HL-60 (cell line): ENCODE data around the gene ADAM23.

Experiments used
- DNase-seq, 2 experiments: peaks; one replicate each; pipeline ENCODE4 v3.0.0-alpha.2; 2010 to 2020; ENCODE audit warnings: low read depth in 1 of 2, low spot score in 1 of 2
- H3K27ac ChIP-seq: fragments of 250-450 bp; sonication (Bioruptor Pico); replicated peaks from 2 replicates; pipeline ENCODE4 v1.5.1; 2020; ENCODE audit warnings: mild to moderate bottlenecking, moderate library complexity
- H3K27me3 ChIP-seq: fragments of 250-450 bp; sonication (Bioruptor Pico); 2 replicates; pipeline ENCODE4 v1.5.1; 2021; ENCODE audit warnings: mild to moderate bottlenecking, moderate library complexity; ENCODE audit not compliant: insufficient read depth, poor library complexity, severe bottlenecking
- H3K4me3 ChIP-seq: replicated peaks from 2 replicates; pipeline ENCODE4 v1.5.1; 2011; ENCODE audit warnings: mild to moderate bottlenecking, control low read depth, low read length; ENCODE audit not compliant: insufficient read depth
- GABPA ChIP-seq: IDR thresholded peaks from 2 replicates; pipeline ENCODE4 v1.6.1; 2012; ENCODE audit warnings: low read depth
- POLR2AphosphoS5 ChIP-seq: IDR thresholded peaks from 2 replicates; pipeline ENCODE4 v1.6.1; 2012; ENCODE audit warnings: low read depth
- SPI1 ChIP-seq: IDR thresholded peaks from 2 replicates; pipeline ENCODE4 v1.6.1; 2012; ENCODE audit warnings: low read depth, mild to moderate bottlenecking, borderline replicate concordance
- TF ChIP-seq, protein P1 (sequence below): IDR thresholded peaks from 2 replicates; pipeline ENCODE4 v1.6.1; 2012; ENCODE audit warnings: low read depth; ENCODE audit not compliant: insufficient replicate concordance
- TF ChIP-seq, protein P2 (sequence below): IDR thresholded peaks from one replicate; pipeline ENCODE4 v1.5.1; 2011; ENCODE audit warnings: low read length, control low read depth, inconsistent platforms; ENCODE audit not compliant: insufficient read depth

ADAM23 gene

DNA sequence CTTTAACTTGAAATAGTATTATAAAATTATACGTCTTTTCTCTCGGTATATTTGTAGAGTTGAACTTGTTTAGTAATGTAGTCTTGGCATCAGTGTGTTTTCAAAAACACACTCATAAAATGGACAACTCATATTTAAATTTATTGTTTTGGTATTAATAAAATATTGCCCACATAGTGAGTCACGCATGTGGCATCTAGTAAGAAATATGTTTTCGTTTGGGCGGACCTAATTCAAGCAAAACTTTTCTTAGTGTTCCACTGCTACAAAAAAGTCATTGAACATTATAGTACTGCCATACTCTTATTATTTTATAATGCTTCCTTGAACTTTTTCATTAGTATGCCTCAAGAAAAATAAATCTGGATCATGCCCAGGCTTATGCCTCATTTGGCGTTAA is 167.9 kb downstream of the ADAM23 start:
- no peaks in the 10 kb centered on the region for H3K27me3 ChIP-seq
- no peak for TF ChIP-seq SPI1
- TF ChIP-seq, protein P1, sequence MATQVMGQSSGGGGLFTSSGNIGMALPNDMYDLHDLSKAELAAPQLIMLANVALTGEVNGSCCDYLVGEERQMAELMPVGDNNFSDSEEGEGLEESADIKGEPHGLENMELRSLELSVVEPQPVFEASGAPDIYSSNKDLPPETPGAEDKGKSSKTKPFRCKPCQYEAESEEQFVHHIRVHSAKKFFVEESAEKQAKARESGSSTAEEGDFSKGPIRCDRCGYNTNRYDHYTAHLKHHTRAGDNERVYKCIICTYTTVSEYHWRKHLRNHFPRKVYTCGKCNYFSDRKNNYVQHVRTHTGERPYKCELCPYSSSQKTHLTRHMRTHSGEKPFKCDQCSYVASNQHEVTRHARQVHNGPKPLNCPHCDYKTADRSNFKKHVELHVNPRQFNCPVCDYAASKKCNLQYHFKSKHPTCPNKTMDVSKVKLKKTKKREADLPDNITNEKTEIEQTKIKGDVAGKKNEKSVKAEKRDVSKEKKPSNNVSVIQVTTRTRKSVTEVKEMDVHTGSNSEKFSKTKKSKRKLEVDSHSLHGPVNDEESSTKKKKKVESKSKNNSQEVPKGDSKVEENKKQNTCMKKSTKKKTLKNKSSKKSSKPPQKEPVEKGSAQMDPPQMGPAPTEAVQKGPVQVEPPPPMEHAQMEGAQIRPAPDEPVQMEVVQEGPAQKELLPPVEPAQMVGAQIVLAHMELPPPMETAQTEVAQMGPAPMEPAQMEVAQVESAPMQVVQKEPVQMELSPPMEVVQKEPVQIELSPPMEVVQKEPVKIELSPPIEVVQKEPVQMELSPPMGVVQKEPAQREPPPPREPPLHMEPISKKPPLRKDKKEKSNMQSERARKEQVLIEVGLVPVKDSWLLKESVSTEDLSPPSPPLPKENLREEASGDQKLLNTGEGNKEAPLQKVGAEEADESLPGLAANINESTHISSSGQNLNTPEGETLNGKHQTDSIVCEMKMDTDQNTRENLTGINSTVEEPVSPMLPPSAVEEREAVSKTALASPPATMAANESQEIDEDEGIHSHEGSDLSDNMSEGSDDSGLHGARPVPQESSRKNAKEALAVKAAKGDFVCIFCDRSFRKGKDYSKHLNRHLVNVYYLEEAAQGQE = no peak
- no peak for TF ChIP-seq POLR2AphosphoS5
- TF ChIP-seq, protein P2, sequence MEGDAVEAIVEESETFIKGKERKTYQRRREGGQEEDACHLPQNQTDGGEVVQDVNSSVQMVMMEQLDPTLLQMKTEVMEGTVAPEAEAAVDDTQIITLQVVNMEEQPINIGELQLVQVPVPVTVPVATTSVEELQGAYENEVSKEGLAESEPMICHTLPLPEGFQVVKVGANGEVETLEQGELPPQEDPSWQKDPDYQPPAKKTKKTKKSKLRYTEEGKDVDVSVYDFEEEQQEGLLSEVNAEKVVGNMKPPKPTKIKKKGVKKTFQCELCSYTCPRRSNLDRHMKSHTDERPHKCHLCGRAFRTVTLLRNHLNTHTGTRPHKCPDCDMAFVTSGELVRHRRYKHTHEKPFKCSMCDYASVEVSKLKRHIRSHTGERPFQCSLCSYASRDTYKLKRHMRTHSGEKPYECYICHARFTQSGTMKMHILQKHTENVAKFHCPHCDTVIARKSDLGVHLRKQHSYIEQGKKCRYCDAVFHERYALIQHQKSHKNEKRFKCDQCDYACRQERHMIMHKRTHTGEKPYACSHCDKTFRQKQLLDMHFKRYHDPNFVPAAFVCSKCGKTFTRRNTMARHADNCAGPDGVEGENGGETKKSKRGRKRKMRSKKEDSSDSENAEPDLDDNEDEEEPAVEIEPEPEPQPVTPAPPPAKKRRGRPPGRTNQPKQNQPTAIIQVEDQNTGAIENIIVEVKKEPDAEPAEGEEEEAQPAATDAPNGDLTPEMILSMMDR = no peak
- TF ChIP-seq GABPA = no peak
- H3K27ac ChIP-seq = no peak overlapping the region
- no peak for DNase-seq
- no peak overlapping the region for H3K4me3 ChIP-seq

DNA sequence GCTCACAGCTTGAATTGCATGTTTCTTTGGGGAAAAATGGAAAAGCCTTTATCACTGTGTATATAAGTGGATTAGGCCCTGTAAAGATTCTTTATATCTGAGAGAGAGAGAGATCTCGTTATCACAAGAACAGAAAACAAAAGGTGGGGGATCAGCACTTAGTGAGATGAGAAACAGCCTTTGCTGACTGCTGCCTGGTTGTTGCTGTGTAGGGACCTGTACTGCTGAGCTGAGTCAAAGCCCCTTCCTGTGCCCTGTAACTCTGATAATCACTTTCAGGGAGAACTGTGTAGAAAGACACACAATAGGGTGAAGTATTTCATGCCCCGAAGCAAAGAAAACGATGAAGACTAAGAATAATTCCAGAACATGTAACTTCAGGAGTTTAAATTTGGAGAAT is 168.4 kb downstream of the ADAM23 start:
- no peak for DNase-seq
- Histone ChIP-seq H3K27me3 (no peaks in the 10 kb centered on the region), H3K4me3 (no peak overlapping the region), H3K27ac (no peak overlapping the region)
- TF ChIP-seq, protein P2 = no peak
- TF ChIP-seq, protein P1 = no peak
- TF ChIP-seq POLR2AphosphoS5 (no peak), GABPA (no peak), SPI1 (no peak)

DNA sequence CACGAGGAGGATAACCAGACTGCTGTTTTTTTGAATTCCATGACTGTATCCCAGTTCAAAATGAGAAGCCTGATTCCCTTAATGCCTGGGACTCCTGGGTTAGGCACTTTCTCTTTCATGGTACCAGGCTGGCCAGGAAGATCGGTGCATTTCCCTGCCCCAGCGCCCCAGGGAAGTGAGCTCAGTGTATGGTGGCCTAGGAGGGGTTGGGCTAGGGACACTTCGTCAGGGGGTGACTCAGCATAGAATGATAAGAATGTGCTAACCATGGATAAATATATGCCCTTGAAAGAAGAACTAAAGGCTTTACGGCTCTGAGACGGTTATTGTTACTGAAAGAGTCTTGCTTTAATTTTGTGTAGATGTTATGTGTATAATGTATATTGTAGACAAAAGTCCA is 171.5 kb downstream of the ADAM23 start:
- Histone ChIP-seq H3K27ac (no peak overlapping the region), H3K27me3 (no peaks in the 10 kb centered on the region), H3K4me3 (no peak overlapping the region)
- peak in 1 of 2 experiments; percentile 2 for DNase-seq
- TF ChIP-seq, protein P1 = no peak
- no peak for TF ChIP-seq GABPA
- no peak for TF ChIP-seq POLR2AphosphoS5
- TF ChIP-seq SPI1 = no peak
- TF ChIP-seq, protein P2 = no peak
